ENCODE measurements around the gene RFFL.
A peak's percentile ranks its signal among the peaks of the same experiment; 100 is the strongest.
"Not testable (repeated sequence)": the region's sequence is repeated elsewhere in the genome, so short reads cannot be mapped to it uniquely, and the experiment has no call there.

The RFFL gene

DNA sequence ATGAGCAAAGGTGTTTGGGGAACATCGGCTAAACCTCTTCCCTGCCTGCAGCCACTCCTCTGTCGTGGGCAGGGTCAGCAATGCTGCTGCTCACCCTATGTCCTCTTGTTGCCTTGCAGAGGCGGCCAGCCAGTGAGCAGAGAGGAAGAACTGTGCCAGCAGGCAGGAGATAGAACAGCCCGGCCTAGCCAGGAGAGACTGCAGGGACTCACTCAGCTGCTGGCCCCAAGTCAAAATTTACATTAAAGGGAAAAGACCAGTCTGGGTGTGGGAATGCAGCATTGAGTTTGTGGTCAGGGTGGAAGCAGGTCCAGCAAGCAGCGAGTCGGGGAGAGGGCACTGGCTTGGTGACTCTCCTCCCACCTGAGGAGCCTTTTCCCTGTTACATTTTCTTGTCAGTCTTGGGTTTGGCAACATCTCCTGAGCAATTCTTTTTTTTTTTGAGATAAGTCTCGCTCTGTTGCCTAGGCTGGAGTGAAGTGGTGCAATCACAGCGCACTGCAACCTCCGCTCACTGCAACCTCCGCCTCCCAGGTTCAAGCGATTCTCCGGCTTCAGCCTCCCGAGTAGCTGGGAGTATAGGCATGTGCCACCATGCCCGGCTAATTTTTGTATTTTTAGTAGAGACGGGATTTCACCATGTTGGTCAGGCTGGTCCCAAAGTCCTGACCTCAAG is 60.5 kb downstream of the RFFL start:
- no peak for DNase-seq

DNA sequence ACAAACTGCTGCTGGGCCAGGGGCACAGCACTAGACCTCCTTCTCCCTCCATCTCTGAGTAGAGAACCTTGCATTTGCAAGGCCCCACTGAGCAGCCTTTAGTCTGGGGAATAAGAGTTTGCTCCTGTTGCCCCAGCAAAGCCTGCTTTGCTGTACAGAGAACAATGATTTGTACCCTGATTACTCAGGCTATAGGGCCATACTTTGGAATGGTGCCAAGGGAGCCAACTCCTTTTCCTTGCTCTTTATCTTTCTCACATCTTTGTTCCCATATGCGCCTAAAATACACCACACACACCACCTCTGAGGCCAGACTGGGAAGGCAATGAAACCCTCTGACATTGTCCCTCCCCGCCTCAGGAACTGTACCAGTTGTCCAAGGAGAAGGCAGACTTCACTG is 62.0 kb downstream of the RFFL start:
- no peak for DNase-seq

DNA sequence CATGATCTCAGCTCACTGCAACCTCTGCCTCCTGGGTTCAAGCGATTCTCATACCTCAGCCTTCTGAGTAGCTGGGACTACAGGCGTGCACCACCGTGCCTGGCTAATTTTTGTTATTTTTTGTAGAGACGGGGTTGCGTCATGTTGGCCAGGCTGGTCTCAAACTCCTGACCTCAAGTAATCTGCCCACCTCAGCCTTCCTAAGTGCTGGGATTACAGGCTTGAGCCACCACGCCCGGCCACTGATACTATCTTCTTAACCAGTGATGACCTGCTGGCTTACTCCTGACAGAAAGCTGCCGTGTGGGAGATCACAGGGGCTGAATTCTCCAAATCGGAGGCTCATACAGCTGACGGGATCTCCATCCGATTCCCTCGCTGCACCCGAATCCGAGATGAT is 62.5 kb downstream of the RFFL start:
- not testable (repeated sequence) for DNase-seq

DNA sequence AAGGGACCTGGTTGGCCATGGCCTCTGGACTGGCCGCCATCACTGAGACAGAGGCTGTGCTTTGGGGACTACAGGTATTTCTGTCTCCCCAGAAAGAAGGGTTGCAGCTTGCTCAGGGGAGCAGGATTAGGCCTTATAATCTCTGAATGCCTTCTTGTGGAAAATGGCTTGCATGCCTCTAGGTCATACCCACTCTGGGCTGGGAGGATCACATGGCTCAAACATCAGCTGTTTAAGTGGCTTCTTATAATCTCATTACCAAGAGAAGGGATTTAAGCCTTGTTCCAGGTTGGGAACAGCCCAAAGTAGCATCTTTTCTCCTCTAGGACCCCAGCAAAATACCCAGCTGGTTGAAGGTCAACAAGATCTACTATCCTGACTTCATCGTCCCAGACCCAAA is 64.1 kb downstream of the RFFL start:
- no peak for DNase-seq

- DNase-seq: peak; percentile 85
Observed at GRCh38 chr17:34998205-34998604, 65.3 kb downstream of the RFFL start.

DNA sequence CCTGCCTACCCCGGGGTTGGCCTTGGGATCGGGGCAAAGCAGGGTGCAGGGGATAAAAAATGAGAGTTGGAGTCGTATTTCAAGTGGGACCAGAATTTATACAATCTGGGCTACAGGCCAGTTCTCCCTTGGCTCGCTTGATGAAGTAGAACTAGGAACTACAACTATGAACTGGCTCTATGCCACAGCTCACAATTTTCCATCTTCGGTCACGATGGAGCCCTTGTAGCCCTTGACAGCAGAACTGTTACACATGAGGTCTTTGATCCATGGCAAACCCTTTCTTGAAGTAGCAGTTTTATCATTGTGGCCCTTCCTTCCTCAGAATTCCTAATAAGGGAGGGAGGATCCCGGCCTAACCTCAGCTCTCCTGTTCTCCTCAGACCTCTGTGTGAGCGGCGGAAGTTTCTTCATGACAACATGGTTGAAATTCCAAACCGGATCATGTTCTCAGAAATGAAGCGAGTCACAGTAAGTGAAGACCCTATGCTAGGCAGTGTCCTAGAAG is 66.1 kb downstream of the RFFL start:
- no peak for DNase-seq

DNA sequence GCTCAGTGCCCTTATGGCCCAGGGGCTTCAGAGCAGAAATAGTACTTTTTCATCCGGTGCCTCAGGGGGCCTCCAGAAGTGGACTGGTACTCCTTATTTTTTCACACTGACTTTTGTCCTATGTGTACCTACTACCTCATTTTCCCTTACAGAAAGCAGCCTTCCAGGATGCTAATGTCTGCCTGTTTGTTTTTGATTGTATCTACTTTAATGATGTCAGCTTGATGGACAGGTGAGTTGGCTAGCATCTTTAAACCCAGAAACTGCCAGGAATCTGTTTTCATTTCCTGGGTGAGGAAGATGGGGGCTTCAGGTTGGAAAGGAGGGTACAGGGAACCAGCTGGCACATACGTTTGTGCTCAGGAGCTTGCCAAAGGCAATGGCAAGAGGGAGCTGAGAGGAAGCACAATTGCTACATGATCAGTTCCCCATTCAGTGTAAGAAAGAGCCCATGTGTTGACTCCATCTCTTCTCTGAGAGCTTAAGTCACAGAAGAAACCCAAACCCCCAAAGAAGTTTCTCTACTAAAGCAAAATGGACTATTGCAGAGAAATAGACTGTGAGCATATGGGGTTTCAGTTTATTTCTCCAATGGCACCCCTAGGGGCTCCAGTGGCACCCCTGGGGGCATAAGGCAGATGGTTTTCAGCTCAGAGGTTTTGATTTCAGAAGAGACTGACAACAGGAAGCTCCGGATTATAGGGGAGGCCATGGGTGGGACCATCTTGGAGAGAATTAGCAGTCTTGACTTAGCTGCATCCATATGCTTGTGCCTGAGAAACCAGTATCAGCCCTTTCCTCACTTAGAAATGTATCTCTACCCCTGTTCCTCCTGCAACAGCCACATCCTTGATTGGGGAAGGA is 66.9 kb downstream of the RFFL start:
- DNase-seq: no peak

DNA sequence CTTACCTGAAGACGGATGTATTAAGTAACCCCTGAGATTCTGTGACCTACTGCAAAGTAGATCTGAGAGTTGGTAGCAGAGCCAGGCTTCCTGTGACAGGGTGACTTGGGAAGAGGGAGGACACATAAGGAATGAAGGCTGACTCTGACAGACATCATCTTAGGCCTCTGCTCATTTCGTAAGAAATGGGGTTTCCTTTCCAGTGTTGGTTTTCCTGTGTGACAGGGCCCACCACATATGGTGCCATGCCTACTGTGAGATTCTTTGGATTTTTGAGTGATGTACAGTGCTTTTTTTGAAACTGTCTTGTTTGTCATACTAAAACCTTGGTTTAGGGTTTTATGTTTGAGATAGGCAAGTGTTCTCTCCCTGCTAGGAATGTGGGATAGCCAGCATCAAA is 70.5 kb downstream of the RFFL start:
- DNase-seq: no peak

GRCh38 chr17:34991606-34992005 is 71.9 kb downstream of the RFFL start:
- DNase-seq: no peak

- DNase-seq: no peak
Observed at GRCh38 chr17:34990921-34991365, 72.6 kb downstream of the RFFL start.

DNA sequence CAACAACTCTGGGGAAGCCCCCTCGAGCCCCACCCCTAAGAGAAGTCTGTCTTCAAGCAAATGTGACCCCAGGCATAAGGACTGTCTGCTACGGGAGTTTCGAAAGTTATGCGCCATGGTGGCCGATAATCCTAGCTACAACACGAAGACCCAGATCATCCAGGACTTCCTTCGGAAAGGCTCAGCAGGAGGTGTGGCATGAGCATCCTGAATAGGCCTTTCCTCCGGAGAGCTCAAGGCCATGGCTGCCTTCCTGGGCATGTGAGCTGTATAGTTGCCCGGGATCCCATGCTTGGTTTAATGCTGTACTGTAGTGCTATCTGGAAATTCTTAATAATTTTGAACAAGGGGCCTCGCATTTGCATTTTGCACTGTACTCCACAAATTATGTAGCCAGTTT is 74.0 kb downstream of the RFFL start:
- DNase-seq: no peak

DNA sequence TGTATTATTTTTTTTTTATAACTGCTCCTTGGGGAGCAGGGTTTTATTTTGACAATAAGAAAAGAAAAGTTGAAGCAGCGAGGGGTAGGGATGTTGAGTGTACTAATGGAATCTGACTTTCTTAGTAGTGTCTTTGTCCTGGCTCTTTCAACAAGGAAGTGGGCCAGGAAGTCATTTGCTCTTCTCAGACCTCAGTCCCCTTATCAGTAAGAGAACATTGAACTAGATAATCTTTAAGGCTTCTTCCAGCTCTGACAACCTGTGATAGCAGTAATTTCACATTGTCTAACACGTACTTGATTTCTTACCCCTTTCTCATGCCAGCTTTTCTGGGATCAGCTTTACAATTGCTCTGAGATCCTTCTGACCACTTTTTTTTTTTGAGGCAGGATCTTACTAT is 74.9 kb downstream of the RFFL start:
- DNase-seq: no peak

- no peak for DNase-seq
Observed at GRCh38 chr17:34987232-34987631, 76.3 kb downstream of the RFFL start.

DNA sequence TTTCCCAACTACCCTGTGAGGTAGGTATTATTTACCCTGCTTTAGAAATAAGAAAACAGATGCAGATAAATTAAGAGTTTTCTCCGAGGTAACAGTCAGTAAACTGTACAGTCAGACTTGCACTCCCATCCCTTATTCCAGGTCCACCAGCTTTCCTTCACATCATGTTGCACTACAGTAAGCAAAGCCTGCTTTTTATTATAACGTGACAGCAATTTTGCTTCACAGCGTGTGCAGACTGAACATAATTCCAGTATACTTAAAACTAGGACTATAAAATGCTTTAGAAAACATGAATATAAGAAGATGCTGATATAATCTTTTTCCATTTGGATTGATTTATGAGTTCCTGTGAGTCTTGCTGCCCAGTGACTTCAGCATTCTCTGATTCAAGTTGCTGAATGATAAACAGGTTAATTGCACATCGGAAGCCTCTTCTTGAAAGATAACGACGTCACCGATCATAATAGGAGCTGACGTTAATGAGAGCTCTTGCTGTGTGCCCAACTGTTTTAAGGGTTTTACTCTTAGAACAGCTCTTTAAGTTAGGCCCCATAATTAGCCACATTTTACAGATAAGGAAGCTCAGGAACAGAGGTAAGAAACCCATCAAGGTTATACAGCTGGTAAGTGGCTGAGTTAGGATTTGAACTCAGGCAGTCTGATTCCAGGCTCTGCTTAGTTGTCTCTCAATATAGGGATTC is 81.8 kb downstream of the RFFL start:
- DNase-seq: no peak

DNA sequence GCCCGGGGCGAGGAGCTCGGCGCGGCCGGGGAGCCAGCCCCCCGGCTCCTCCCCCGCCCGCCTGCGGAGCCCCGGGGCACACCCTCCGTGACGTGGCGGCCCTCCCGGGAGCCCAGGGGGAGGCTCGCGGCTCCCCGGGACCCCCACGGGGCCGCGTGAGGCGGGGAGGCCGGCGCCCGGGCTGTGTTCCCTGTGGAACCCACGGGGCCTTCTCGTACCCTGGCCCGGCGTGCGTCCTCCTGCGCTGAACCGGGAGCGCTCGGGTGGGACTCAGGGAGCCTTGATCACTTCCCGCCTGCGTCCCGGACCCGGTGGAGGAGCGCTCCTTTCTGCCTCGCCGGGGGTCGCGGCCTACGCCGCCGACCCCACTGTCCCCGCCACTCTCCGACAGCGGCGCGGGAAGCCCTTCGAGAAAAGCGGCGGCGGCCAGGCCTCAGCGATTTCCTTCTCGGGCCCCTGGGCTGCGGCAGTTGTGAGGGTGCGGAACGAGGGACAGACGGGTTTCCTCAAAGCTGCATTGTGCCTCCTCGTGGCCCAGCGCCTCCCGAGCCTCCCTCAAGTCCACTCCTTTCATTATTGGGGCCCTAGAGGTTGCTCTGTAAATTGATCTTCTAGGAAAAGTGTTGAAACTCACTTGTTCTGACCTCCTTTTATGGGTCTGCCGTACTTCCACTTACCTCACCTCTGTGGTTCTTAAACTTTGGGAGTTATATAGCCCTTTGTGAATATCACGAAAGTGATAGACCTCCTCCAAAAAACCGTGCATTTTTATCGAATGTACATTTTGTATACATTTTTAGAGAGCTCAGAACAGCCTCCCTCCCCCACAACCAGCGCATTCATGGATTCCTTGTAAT is 82.6 kb downstream of the RFFL start:
- peak; percentile 79 for DNase-seq

DNA sequence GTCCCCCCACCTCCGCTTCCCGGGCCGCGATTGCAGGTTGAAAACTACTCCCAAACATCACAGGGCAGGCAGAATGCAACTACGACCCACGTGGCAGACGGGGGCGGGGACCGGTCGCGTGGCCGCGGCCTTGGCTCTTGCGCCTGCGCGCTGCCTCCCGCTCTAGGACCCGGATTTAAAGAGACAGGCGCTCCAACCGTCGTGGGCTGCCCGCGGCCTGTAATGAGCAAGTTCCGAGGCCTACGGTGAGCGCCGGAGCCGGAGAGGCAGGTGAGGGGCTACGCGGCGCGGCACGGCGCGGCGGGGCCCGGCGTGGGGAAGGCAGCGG is 83.2 kb downstream of the RFFL start, which contains the start of gene LIG3:
Gene LIG3, plus strand, starts transcription at position 160 of the 328 bp plus-strand sequence. CDS start 2,494 bp downstream, outside the sequence.
- peak; percentile 93 for DNase-seq

- DNase-seq: no peak
Observed at GRCh38 chr17:34979650-34980352, 83.7 kb downstream of the RFFL start.

- DNase-seq: no peak
Observed at GRCh38 chr17:34979153-34979552, 84.4 kb downstream of the RFFL start.

GRCh38 chr17:34974794-34975785 is 88.4 kb downstream of the RFFL start:
- no peak for DNase-seq

DNA sequence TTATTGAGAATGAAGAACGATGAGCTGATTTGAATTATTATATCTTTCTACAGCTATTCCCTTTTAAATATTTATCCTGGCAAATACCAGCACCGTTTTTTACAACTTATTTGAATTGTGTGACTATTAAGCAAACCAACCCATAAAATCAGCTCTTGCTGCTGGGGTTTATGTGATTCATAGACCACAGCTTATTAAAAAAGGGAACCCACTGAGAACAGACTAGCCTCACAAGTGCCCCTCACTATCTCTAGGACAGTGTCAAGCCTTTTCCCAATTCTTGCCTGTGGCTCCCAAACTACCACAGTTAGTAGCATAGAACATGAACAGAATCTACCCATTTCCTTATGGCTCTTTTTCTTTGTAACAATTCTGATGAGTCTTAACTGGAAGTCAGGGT is 89.3 kb downstream of the RFFL start:
- no peak for DNase-seq

Data from CD4-positive, alpha-beta T cell treated with Interleukin-12 subunit alpha and Interleukin-12 subunit beta, for 1 hour (primary cell).